AG09319 (cell line): ENCODE data around the gene SEMA3B.

ENCODE experiments used
- DNase-seq: peaks from one replicate; pipeline ENCODE4 v3.0.0-alpha.2; 2010; ENCODE audit warnings: low read depth; ENCODE audit errors: extremely low read depth
- TF ChIP-seq, protein P1 (sequence below): IDR thresholded peaks from 2 replicates; pipeline ENCODE4 v1.5.1; 2011; ENCODE audit warnings: low read depth, mild to moderate bottlenecking, inconsistent platforms, low read length, moderate library complexity

Gene SEMA3B

DNA sequence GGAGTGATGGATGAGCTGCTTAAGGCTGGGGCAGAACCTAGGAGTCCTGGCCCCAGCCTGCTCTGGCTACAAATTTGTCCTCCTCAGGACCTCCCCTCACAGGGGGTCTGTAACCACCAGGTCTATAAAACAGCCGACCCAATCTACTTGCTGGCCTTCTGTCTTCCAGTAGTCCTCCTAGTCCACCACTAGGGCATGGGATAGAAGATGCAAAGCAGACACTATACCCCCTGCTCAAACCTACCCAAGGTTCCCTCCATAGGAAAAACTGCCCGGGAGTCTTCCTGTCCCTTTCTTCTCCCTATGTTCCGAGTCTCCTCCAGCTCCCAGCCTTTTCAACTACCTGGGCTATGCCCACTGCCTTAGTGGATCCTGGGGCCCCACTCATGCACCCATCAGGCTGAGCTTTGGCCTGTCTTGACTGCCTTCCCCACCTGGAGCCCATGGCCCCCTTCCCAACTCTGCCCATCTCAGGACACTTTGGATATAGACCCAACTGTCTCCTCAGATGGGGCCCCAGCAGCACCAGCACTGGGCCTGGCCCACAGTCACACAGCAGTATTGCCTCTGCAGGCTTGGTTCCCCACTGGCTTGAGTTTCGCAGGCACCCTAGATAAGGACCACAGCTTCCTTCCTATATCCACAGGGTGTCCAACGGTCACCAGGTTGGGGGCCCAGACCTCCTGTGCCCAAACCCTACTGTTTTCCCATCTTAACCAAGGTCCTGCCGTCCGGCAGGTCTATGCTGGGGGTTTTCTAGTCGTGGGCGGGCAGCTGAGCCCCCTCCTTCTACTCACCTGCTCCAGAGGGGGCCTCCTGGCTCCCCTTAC lies 29.2 kb downstream of the SEMA3B start:
- DNase-seq = no peak
- TF ChIP-seq, protein P1, sequence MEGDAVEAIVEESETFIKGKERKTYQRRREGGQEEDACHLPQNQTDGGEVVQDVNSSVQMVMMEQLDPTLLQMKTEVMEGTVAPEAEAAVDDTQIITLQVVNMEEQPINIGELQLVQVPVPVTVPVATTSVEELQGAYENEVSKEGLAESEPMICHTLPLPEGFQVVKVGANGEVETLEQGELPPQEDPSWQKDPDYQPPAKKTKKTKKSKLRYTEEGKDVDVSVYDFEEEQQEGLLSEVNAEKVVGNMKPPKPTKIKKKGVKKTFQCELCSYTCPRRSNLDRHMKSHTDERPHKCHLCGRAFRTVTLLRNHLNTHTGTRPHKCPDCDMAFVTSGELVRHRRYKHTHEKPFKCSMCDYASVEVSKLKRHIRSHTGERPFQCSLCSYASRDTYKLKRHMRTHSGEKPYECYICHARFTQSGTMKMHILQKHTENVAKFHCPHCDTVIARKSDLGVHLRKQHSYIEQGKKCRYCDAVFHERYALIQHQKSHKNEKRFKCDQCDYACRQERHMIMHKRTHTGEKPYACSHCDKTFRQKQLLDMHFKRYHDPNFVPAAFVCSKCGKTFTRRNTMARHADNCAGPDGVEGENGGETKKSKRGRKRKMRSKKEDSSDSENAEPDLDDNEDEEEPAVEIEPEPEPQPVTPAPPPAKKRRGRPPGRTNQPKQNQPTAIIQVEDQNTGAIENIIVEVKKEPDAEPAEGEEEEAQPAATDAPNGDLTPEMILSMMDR = no peak

DNA sequence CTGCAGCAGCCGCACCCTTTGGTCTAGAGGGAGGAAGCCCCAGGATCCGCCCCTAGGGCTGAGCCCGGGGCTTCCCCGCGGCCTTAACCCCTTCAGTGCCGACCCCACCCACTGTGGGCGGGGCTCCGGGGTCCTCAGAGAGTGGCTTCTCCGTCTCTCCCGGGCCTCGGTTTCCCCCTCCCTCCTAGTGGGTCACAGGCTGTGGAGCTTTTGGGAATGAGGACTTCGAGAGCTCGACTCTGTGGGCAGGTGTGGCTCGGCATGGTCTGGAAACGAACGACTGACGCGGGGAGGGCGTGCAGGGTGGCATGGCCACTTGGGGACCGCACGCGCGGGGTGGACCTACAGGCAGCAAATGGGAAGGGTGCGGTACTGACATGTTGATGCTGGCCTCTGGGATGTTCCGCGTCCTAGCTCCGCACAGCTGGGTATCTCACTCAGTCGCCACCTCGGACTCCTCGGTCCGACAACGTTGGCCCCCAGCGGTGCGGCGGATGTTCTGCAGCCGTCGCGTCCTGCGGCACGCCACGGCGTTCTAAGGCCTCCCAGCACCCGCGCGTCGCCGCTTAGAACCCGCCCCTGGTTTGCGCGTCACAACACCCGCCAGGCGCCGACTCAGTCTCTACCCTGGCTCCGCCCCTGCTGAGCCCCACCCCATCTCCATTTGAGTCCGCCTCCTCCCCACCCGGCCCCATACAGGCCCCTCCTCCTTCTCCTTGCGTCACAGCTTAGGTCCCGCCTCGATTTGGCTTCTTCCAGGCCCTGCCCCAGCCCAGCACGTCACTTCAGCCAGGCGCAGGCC lies 30.1 kb downstream of the SEMA3B start, which contains the start of the genes HYAL3 and NAA80:
HYAL3 (minus strand) TSS at position 570 of the 802 bp plus-strand sequence. CDS start 3,803 bp downstream, outside the sequence.
NAA80 (minus strand) TSS at position 570 of the 802 bp plus-strand sequence. CDS start 1,942 bp downstream, outside the sequence.
- peak; percentile 99 for DNase-seq
- TF ChIP-seq, protein P1 = peak; percentile 17

DNA sequence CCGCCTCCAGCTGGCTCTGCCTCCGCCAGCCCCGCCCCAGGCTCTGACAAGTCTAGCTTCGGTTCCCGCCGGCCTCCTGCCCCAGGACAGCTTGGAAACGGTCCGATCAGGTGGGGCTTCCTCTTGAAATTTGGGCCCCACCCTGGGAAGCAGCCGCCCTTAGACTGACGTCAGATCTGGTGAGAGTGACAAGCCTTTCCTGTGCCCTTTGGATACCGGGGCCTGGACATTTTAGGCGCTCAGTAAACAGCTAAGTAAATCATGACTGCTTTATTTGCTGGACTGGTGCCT lies 30.6 kb downstream of the SEMA3B start:
- TF ChIP-seq, protein P1 = no peak
- DNase-seq = no peak

DNA sequence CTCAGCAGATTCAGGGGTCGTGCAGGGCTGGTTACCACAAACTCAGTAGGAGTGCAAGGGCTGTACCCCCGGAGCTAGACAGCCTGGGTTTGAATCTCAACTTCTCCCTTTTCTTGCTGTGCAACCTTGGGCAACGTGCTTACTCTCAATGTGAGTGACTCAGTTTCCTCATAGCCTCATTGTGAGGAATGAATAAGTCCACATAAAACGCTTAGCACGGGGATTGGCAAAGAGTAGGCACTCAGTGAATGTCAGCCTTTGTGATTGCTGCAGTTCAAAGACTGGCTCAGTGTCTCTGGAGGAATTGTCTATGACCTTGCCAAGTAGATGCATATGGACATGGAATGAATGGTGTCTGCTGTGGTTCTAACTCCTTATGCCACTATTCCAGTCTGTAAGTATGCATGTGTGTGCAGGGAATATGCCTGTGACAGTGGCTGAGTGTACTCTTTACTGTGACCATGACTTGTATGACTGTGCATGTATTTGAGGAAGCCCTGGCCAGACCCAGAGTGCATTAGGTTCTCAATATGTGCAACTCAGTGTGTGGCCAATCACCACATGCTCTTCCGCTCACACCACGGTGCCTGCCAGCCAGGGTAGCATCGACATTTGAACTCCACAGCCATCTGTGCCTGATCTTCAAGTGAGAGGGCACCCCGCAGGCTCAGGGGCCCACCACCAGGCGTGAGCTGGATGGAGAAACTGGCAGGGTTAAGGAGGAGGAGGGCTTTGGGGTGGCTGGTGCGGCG lies 31.2 kb downstream of the SEMA3B start:
- TF ChIP-seq, protein P1 = no peak
- no peak for DNase-seq

DNA sequence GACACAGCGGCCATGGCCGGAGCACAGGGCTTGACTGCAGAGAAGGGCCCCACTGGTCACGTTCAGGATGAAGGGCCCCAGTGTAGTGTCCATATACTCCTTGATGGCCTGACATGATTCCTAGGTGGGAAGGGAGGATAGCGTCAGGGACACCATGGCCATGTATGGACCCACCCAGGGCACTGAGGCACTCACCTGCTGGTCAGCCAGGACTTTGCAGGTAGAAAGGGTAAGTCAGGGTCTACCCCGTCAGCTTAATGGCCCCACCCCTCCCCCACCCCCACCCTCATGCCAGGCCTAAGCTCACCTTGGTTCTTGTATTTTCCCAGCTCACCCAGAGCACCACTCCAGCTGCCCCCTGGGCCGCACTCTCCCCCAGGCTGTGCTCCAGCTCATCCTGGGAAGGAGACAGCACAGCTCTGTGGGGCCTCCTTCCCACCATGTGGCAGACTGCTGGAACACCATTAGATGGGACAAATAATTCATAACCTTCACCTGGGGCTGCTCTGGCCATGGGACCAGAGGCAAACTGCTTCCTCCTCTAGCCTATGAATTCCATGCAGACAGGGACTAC lies 31.8 kb downstream of the SEMA3B start:
- DNase-seq = no peak
- TF ChIP-seq, protein P1 = no peak

DNA sequence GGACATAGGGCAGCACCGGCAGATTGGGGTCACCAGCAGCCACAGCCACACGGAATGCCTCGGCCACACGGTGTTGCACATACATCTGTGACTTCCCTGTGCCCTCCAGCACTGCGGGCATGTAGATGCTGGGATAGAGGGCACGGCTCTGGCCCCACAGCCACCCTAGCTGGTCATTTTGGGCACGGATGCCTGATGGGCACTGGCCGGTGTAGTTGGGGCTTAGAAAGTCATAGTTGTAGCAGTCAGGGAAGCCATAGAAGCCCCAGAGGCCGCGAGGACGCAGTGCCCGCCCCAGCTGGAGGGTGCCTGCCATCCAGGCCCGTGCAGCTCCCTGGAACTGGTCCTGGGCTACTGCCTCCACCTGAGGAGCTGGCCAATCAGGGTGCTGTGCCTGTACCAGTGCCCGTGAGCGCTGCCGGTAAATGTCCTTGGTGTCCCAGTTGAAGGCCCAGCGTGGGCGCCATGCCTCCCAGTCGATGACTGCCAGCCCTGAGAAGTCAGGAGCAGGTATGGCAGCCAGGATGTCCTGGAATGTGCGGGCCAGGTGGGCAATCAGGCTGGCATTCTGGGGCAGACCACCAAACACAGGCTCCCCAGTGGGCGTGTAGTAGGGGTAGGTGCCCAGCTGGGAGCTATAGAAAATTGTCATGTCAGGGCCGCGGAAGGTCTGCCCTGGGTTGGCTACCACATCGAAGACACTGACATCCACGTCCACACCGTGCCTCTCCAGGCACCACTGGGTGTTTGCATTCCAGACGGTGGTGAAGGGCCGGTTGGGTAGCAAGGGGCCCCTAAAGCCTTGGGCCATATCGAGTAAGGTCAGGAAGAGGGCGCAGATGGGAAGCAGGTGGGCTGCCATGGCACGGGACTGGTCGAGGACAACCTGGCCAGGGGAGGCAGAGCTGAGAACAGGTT lies 33.4 kb downstream of the SEMA3B start:
- no peak for DNase-seq
- TF ChIP-seq, protein P1 = no peak
